Tibial artery (tissue), 4 donors: ENCODE measurements around the gene CDH5.

ENCODE experiments used
- DNase-seq, 2 donors: peaks; one replicate each; pipeline ENCODE4 v3.0.0-alpha.2; 2019
- H3K27ac ChIP-seq, 2 donors: fragments of 200-600 bp; sonication (generic) in 1 of 2; 1 replicate in 1 of 2; 2 replicates in 1 of 2; pipeline ENCODE4 v1.5.1; 2018 to 2019; ENCODE audit warnings: mild to moderate bottlenecking in 1 of 2
- H3K27me3 ChIP-seq, 2 donors: fragments of 200-600 bp; sonication (generic) in 1 of 2; one replicate each; pipeline versions ENCODE4 v1.5.1 to v1.6.0; 2016 to 2019
- H3K36me3 ChIP-seq, 3 donors: fragments of 200-600 bp; sonication (generic) in 2 of 3; one replicate each; pipeline ENCODE4 v1.5.1; 2016 to 2019; ENCODE audit warnings: mild to moderate bottlenecking in 2 of 3
- H3K4me1 ChIP-seq, 4 donors: fragments of 200-600 bp; sonication (generic) in 2 of 4; 1 replicate in 3 of 4; 2 replicates in 1 of 4; pipeline ENCODE4 v1.5.1; 2016 to 2019
- H3K4me3 ChIP-seq, 2 donors: fragments of 200-600 bp; sonication (generic) in 1 of 2; 1 replicate in 1 of 2; 2 replicates in 1 of 2; pipeline ENCODE4 v1.5.1; 2018 to 2019; ENCODE audit warnings: mild to moderate bottlenecking in 2 of 2
- H3K9me3 ChIP-seq, 3 donors: fragments of 200-600 bp; sonication (generic) in 1 of 3; one replicate each; pipeline ENCODE4 v1.5.1; 2016 to 2019
- intact Hi-C: fragments of 100-400 bp; cut with DNase I; formaldehyde crosslinking; loops from one replicate; pipeline ENCODE4 v1.15.0; 2023; ENCODE audit warnings: low total_unique reads
- TF ChIP-seq, protein P1 (sequence below), 2 experiments: fragments of 200-600 bp in 1 of 2; fragments of 450-650 bp in 1 of 2; IDR thresholded peaks; one replicate each; pipeline ENCODE4 v1.5.1; 2017 to 2019; ENCODE audit warnings: antibody characterized with exemption in 2 of 2, mild to moderate bottlenecking in 1 of 2, moderate library complexity in 1 of 2

The CDH5 gene

GRCh38 chr16:66373667-66374066 is 7.2 kb downstream of the CDH5 start:
- no peaks in the 10 kb centered on the region for H3K36me3 ChIP-seq
- TF ChIP-seq, protein P1, sequence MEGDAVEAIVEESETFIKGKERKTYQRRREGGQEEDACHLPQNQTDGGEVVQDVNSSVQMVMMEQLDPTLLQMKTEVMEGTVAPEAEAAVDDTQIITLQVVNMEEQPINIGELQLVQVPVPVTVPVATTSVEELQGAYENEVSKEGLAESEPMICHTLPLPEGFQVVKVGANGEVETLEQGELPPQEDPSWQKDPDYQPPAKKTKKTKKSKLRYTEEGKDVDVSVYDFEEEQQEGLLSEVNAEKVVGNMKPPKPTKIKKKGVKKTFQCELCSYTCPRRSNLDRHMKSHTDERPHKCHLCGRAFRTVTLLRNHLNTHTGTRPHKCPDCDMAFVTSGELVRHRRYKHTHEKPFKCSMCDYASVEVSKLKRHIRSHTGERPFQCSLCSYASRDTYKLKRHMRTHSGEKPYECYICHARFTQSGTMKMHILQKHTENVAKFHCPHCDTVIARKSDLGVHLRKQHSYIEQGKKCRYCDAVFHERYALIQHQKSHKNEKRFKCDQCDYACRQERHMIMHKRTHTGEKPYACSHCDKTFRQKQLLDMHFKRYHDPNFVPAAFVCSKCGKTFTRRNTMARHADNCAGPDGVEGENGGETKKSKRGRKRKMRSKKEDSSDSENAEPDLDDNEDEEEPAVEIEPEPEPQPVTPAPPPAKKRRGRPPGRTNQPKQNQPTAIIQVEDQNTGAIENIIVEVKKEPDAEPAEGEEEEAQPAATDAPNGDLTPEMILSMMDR (IDR thresholded peaks at IDR 0.05): no peak
- DNase-seq: no peak
- intact Hi-C loops: no loop called here
- no peaks in the 10 kb centered on the region for H3K9me3 ChIP-seq
- peaks cover 0 to 3% of the 10 kb centered on the region in 2 donors for H3K27me3 ChIP-seq
- no peak overlapping the region for H3K27ac ChIP-seq
- H3K4me3 ChIP-seq: no peak overlapping the region
- H3K4me1 ChIP-seq: peaks cover 0 to 3% (median 0%) of the 10 kb centered on the region in 4 donors

DNA sequence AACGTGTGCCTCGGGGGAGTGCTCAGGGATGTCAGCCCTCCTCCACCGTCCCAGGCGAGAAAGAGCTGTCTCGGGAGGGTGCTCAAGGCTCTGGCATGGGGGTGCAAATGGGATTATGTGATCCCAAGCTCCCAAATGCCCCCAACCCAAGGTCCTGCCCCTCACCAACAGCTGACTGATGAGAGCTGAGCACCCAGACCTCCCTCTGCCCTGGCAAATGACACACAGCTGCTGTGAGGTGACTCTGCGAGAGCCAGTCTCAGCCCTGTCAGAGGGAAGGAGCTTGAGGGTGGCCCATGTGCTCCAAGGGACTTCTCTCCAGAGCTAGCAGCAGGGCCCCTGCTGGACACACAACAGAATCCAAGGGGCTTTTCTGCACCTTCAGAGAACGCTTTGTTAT is 7.7 kb downstream of the CDH5 start:
- TF ChIP-seq, protein P1 (IDR thresholded peaks at IDR 0.05): no peak
- Histone ChIP-seq H3K4me3 (no peak overlapping the region), H3K36me3 (peaks cover 0 to 4% (median 0%) of the 10 kb centered on the region in 3 donors), H3K27me3 (peaks cover 0 to 3% of the 10 kb centered on the region in 2 donors), H3K27ac (no peak overlapping the region), H3K4me1 (peaks cover 0 to 3% (median 0%) of the 10 kb centered on the region in 4 donors), H3K9me3 (no peaks in the 10 kb centered on the region)
- peak in 1 of 2 donors; percentile 31 for DNase-seq
- intact Hi-C loops: no loop called here

GRCh38 chr16:66375451-66375850 is 9.0 kb downstream of the CDH5 start:
- no peaks in the 10 kb centered on the region for H3K9me3 ChIP-seq
- intact Hi-C loops: no loop called here
- peaks cover 0 to 7% (median 0%) of the 10 kb centered on the region in 3 donors for H3K36me3 ChIP-seq
- H3K4me1 ChIP-seq: peaks cover 0 to 1% (median 0%) of the 10 kb centered on the region in 4 donors
- no peak overlapping the region for H3K4me3 ChIP-seq
- H3K27me3 ChIP-seq: peaks cover 0 to 3% of the 10 kb centered on the region in 2 donors
- no peak overlapping the region for H3K27ac ChIP-seq
- DNase-seq: no peak
- TF ChIP-seq, protein P1 (IDR thresholded peaks at IDR 0.05): no peak

GRCh38 chr16:66376114-66376513 is 9.6 kb downstream of the CDH5 start:
- Histone ChIP-seq H3K27ac (no peak overlapping the region), H3K36me3 (peaks cover 0 to 7% (median 0%) of the 10 kb centered on the region in 3 donors), H3K9me3 (no peaks in the 10 kb centered on the region), H3K27me3 (peaks cover 0 to 3% of the 10 kb centered on the region in 2 donors), H3K4me3 (no peak overlapping the region), H3K4me1 (no peaks in the 10 kb centered on the region)
- TF ChIP-seq, protein P1 (IDR thresholded peaks at IDR 0.05): no peak
- no peak for DNase-seq
- intact Hi-C loops: no loop called here

GRCh38 chr16:66376577-66377305 is 10.2 kb downstream of the CDH5 start:
- Histone ChIP-seq H3K27ac (no peak overlapping the region), H3K27me3 (peaks cover 0 to 3% of the 10 kb centered on the region in 2 donors), H3K9me3 (no peaks in the 10 kb centered on the region), H3K36me3 (peaks cover 0 to 7% (median 0%) of the 10 kb centered on the region in 3 donors), H3K4me1 (no peaks in the 10 kb centered on the region), H3K4me3 (no peak overlapping the region)
- intact Hi-C loops: no loop called here
- TF ChIP-seq, protein P1 (IDR thresholded peaks at IDR 0.05): no peak
- peak in 1 of 2 donors; percentile 24 for DNase-seq
